Adrenal gland (tissue), 12 donors: ENCODE data around the gene ABCC5. TPM values are rescaled to one million over a fixed set of nuclear protein-coding genes. Genes with fewer than 3 reads are reported as not detected.
A peak's percentile ranks its signal among the peaks of the same experiment; 100 is the strongest.

Experiments used
- DNase-seq, 7 donors: peaks; one replicate each; pipeline ENCODE4 v3.0.0-alpha.2; 2019 to 2020
- H3K27ac ChIP-seq, 5 donors: fragments of 200-600 bp; sonication (generic) in 4 of 5; 1 replicate in 3 of 5; 2 replicates in 2 of 5; pipeline versions ENCODE4 v1.5.1 to v1.8.0; 2016 to 2020; ENCODE audit warnings: mild to moderate bottlenecking in 1 of 5
- H3K27me3 ChIP-seq: fragments of 200-600 bp; 2 replicates; pipeline ENCODE4 v1.8.0; 2021
- H3K36me3 ChIP-seq, 2 donors: fragments of 200-600 bp; replicated peaks in 1 of 2; 1 replicate in 1 of 2; 2 replicates in 1 of 2; pipeline versions ENCODE4 v1.5.1 to v1.8.0; 2018 to 2022
- H3K4me1 ChIP-seq, 2 donors: fragments of 200-600 bp; replicated peaks in 1 of 2; 1 replicate in 1 of 2; 2 replicates in 1 of 2; pipeline versions ENCODE4 v1.5.1 to v1.8.0; 2018 to 2021
- H3K4me3 ChIP-seq, 4 donors: fragments of 200-600 bp; sonication (generic) in 3 of 4; one replicate each; pipeline ENCODE4 v1.5.1; 2016 to 2018
- H3K9me3 ChIP-seq, 3 donors: fragments of 200-600 bp; sonication (generic) in 1 of 3; replicated peaks in 1 of 3; 1 replicate in 2 of 3; 2 replicates in 1 of 3; pipeline versions ENCODE4 v1.5.1 to v1.8.0; 2016 to 2021
- POLR2A ChIP-seq, 2 donors: fragments of 450-650 bp; IDR thresholded peaks; one replicate each; pipeline ENCODE4 v1.6.1; 2017; ENCODE audit warnings: antibody characterized with exemption in 2 of 2, mild to moderate bottlenecking in 2 of 2, moderate library complexity in 1 of 2
- WGBS, 4 donors: extraction: QIAGEN DNeasy Blood & Tissue Kit in 2 of 4; methylation state at CpG; one replicate each; pipeline versions ENCODE4 v1.1.5 to v1.1.7; 2013 to 2017; 5-methylcytosine and 5-hydroxymethylcytosine counted together
- intact Hi-C, 2 donors: fragments of 100-400 bp; cut with DNase I; formaldehyde crosslinking; loops; one replicate each; pipeline versions ENCODE4 v1.14.1 to v1.15.0; 2022 to 2023
- polyA plus RNA-seq, 3 donors: library from polyadenylated mRNA; stranded (reverse); fragments of 200-250 nt in 2 of 3; fragments of 350-450 nt in 1 of 3; fragmentation: Illumina TruSeq in 1 of 3; extraction: RNeasy Lipid Tissue Mini Kit (QIAGEN cat#74804) in 1 of 3; gene quantifications; one replicate each; pipeline ENCODE4 v1.2.3, GENCODE V29; 2013 to 2014
- total RNA-seq, 9 donors: library from RNA; depleted of rRNA in 4 of 9; stranded (reverse); fragments of >200 nt in 4 of 9; fragments of 120-200 nt in 1 of 9; fragmentation: NEBNext Ultra II Directional in 1 of 9; extraction: Animal tissue kit (Norgen Biotek cat#: 25700) in 1 of 9; gene quantifications; one replicate each; pipeline versions ENCODE4 v1.1.0 to v1.2.4, GENCODE V29; 2013 to 2023
- TF ChIP-seq, protein P1 (sequence below), 6 experiments: fragments of 450-650 bp in 4 of 6; fragments of 200-600 bp in 2 of 6; sonication (generic) in 1 of 6; IDR thresholded peaks; 1 replicate in 5 of 6; 2 replicates in 1 of 6; pipeline versions ENCODE4 v1.5.1 to v1.8.0; 2016 to 2021; ENCODE audit warnings: antibody characterized with exemption in 6 of 6, mild to moderate bottlenecking in 2 of 6, moderate library complexity in 1 of 6
- donor health status: healthy with polysubstance abuse.
- donor health status: Bipolar disorder and iron deficiency.
- donor health status: DM: yes; HTN: yes; CAD: no.
- donor health status: DM: no; HTN: no; CAD: no.
- donor health status: DM: no; HTN: no; CAD: no.
- donor health status: DM: yes; HTN: yes; CAD: no.

The ABCC5 gene
- total and polyA plus RNA-seq, 12 donors: 11.4 to 53.9 (median 25.0) TPM

DNA sequence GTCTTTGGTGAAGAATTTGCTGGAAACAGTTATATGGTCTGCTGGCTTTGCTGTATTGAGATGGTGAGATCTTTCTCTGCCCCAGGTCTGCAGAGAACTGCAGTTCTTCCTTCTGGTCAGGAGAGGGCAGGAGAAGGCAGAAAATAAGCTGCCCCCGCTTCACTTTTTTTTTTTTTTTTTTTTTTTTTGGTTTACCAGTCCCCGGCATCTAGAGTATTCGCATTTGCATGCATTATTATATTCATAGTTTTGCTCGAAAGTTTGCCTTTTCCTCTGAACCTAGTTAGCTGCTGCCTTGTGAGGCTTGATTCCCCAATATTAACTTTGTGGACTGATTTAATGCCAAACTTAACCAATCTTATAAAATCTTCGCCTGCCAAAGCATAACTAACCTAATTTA, 122.4 kb downstream of the ABCC5 start:
- Histone ChIP-seq H3K36me3 (no peaks in the 10 kb centered on the region), H3K27me3 (peaks cover 4% of the 10 kb centered on the region), H3K27ac (no peak overlapping the region), H3K4me1 (no peaks in the 10 kb centered on the region), H3K4me3 (no peak overlapping the region), H3K9me3 (no peaks in the 10 kb centered on the region)
- peak in 5 of 7 donors; percentile 30 to 65 (median 43) for DNase-seq
- WGBS, 4 donors: 17 to 19% (median 19%) methylated on average over 5 of the region's 5 CpGs
- TF ChIP-seq, protein P1, sequence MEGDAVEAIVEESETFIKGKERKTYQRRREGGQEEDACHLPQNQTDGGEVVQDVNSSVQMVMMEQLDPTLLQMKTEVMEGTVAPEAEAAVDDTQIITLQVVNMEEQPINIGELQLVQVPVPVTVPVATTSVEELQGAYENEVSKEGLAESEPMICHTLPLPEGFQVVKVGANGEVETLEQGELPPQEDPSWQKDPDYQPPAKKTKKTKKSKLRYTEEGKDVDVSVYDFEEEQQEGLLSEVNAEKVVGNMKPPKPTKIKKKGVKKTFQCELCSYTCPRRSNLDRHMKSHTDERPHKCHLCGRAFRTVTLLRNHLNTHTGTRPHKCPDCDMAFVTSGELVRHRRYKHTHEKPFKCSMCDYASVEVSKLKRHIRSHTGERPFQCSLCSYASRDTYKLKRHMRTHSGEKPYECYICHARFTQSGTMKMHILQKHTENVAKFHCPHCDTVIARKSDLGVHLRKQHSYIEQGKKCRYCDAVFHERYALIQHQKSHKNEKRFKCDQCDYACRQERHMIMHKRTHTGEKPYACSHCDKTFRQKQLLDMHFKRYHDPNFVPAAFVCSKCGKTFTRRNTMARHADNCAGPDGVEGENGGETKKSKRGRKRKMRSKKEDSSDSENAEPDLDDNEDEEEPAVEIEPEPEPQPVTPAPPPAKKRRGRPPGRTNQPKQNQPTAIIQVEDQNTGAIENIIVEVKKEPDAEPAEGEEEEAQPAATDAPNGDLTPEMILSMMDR (IDR thresholded peaks at IDR 0.05): peak; percentile 66 to 91 (median 80)
- no peak for TF ChIP-seq POLR2A (IDR thresholded peaks at IDR 0.05)
- intact Hi-C loops: loop anchor here (5.0 to 10.0 kb wide), 5 partner anchors 240 to 650 kb away; partner anchors contain the start of genes ALG3 (in 2 of the 2), EEF1AKMT4 (in 2 of the 2) and EIF2B5 (in 1 of the 2)

DNA sequence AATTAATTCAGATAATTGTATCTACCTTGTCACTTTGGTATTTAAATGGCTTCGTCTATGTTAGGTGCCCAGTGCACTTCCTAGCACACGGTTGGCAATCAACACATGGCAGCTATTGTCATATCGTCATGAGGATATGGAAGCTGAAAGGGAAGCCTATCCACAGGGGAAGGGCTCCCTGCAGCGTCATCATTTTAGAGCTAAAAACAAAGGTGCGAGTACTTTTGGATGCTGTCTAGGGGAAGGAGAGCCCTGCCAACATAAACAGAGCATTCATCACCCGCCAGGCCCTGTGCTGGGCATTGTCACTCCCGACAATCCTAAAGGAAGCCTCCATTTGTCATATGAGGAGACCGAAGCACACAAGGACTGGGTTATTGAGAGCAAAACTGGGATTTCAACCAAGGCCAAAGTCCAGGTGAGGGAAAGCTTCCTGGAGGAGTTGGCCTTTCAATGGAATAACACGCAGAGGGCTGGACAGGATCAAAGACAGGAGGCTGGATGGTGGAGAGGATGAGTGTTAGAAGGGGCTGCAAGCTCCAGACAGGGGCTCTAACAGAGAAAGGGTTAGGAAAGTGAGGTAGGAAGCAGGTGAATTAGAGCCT, 125.0 kb downstream of the ABCC5 start:
- 52 to 58% (median 55%) methylated on average over 9 of the region's 9 CpGs for WGBS, 4 donors
- Histone ChIP-seq H3K4me3 (no peak overlapping the region), H3K4me1 (no peaks in the 10 kb centered on the region), H3K36me3 (no peaks in the 10 kb centered on the region), H3K27me3 (peaks cover 4% of the 10 kb centered on the region), H3K9me3 (no peaks in the 10 kb centered on the region), H3K27ac (no peak overlapping the region)
- intact Hi-C loops: loop anchor here (10.0 kb wide), 4 partner anchors 242 to 652 kb away; partner anchors contain the start of genes ALG3 (in 2 of the 2), EEF1AKMT4 (in 2 of the 2) and EIF2B5 (in 1 of the 2)
- peak in 3 of 7 donors; percentile 22 to 65 (median 26) for DNase-seq
- no peak for TF ChIP-seq POLR2A (IDR thresholded peaks at IDR 0.05)
- TF ChIP-seq, protein P1 (IDR thresholded peaks at IDR 0.05): no peak

DNA sequence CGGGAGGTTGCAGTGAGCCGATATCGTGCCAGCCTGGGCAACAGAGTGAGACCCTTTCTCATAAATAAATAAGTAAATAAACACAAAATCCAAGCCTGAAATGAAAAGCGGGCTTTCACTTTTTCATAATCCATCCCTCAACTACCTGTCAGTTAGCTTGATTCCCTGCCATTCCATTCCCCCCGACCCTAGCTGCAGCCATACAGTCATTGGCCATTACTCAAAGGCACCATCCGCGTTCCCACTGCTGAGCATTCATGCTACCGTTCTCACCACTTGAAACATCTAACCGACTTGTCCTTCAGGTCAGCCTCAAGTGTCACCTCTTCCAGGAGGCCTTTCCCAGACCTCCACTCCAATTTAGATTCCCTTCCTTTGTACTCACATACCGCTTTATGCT, 131.9 kb downstream of the ABCC5 start:
- Histone ChIP-seq H3K27ac (no peak overlapping the region), H3K27me3 (no peaks in the 10 kb centered on the region), H3K9me3 (no peaks in the 10 kb centered on the region), H3K36me3 (no peaks in the 10 kb centered on the region), H3K4me3 (no peak overlapping the region), H3K4me1 (peaks cover 11 to 21% of the 10 kb centered on the region in 2 donors)
- intact Hi-C loops: loop anchor here (5.0 to 10.0 kb wide), 3 partner anchors 58 to 411 kb away; partner anchors contain the start of gene MAP6D1 (in 2 of the 2)
- 88 to 90% (median 90%) methylated on average over 10 of the region's 10 CpGs for WGBS, 4 donors
- TF ChIP-seq, protein P1 (IDR thresholded peaks at IDR 0.05): no peak
- TF ChIP-seq POLR2A (IDR thresholded peaks at IDR 0.05): no peak
- peak in 1 of 7 donors; percentile 51 for DNase-seq

DNA sequence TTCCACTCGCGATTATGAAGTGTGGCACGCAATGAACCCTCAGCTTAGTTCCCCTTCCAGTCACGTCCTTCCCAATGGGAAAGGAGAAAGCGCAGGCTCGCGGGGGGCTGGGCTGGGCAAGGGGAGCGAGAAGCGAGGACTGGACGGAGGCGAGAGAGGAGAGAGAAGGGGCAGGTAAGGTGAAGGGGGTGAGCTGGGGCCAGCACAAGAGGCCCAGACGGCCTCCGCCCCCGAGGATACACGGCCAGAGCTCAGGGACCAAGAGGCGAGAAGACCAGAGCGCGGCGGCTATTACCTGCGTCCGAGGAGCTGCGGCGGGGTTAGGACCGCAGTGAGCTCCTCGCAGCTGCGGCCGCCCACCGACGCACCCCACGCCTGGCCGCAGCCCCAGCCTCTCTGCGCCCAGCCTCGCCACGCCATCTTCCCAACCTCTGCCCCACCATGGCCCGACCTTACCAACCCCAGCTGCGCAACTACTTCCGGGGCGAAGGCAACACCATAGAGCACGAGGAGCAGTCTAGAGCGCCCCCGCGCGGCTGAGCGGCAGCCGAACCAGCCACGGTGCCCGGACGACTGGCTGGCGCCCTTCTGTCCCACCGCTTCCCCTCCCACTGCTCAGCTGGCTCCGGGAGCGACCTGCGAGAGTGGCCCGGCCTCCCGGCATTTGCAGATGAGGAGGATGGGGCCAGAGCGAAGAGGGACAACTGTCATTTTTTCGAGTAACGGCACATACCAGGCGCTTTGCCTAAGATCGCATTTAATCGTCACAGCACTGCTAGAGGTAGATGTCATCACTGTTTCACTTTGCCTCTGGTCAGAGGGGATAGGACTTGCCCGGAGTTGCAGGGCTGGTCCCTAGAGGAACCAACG, 133.0 kb downstream of the ABCC5 start, which contains the start of gene PARL:
Gene PARL (minus strand): TSS at position 454 of the 870 bp plus-strand sequence. CDS start 34 bp downstream, at position 420.
- intact Hi-C loops: loop anchor here (5.0 to 10.0 kb wide), 3 partner anchors 57 to 410 kb away; partner anchors contain the start of gene MAP6D1 (in 2 of the 2)
- H3K27ac ChIP-seq: peak within 1 kb of the TSS; percentile 50 to 89 (median 56)
- peak within 1 kb of the TSS; percentile 58 to 85 (median 70) for H3K4me3 ChIP-seq
- WGBS, 4 donors: 0 to 1% (median 1%) methylated on average over 33 to 63 of the region's 63 CpGs
- H3K27me3 ChIP-seq: no peaks in the 10 kb centered on the region
- DNase-seq: peak; percentile 94 to 98 (median 96)
- no peaks in the 10 kb centered on the region for H3K36me3 ChIP-seq
- H3K9me3 ChIP-seq: no peaks in the 10 kb centered on the region
- peaks cover 11 to 21% of the 10 kb centered on the region in 2 donors for H3K4me1 ChIP-seq
- TF ChIP-seq POLR2A (IDR thresholded peaks at IDR 0.05): peak; percentile 32 to 61
- TF ChIP-seq, protein P1 (IDR thresholded peaks at IDR 0.05): peak; percentile 85 to 97 (median 94)
